22Rv1 (cell line): ENCODE measurements around the gene PRUNE2.

Source experiments
- CTCF ChIP-seq: fragments of 450-650 bp; IDR thresholded peaks from 2 replicates; pipeline ENCODE4 v1.5.1; 2017; ENCODE audit warnings: mild to moderate bottlenecking
- ZFX ChIP-seq: fragments of 450-650 bp; IDR thresholded peaks from 2 replicates; pipeline ENCODE4 v1.6.1; 2017; ENCODE audit warnings: antibody characterized with exemption, borderline replicate concordance

DNA sequence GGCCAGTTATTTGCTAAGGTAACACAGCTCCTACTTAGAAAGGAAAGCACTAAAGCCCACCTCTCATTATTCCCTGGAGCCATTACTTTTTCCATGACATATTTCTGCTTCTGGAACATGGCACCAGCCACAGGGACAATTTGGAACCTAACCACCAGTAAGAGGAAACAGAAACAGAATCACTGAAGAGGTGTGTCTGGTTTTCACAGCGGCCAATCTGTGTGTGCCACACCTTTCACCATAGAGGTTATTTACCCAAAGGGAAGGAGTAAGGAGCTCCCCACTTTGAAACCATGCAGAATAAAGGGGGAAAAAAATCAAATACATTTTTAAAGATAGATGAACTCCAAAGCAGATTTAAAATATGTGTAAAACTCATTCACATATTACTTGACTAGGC lies 21.1 kb downstream of the PRUNE2 start:
- TF ChIP-seq CTCF (no peak), ZFX (no peak)
